BE2C (cell line): ENCODE data around the gene ETFB.

Experiments used
- DNase-seq: peaks from one replicate; pipeline ENCODE4 v3.0.0-alpha.2; 2020
- H3K27me3 ChIP-seq: fragments of 250-450 bp; sonication (Bioruptor Pico); 2 replicates; pipeline ENCODE4 v1.5.1; 2020; ENCODE audit warnings: mild to moderate bottlenecking
- H3K36me3 ChIP-seq: fragments of 250-450 bp; sonication (Bioruptor Pico); 2 replicates; pipeline ENCODE4 v1.5.1; 2020; ENCODE audit warnings: mild to moderate bottlenecking
- H3K4me1 ChIP-seq: fragments of 250-450 bp; sonication (Bioruptor Pico); 2 replicates; pipeline ENCODE4 v1.5.1; 2020
- H3K4me3 ChIP-seq: 2 replicates; pipeline ENCODE4 v1.5.1; 2011; ENCODE audit warnings: low read depth, low read length
- H3K9me3 ChIP-seq: fragments of 250-450 bp; sonication (Bioruptor Pico); 2 replicates; pipeline ENCODE4 v1.5.1; 2020
- TF ChIP-seq, protein P1 (sequence below): IDR thresholded peaks from 2 replicates; pipeline ENCODE4 v1.5.1; 2012; ENCODE audit warnings: mild to moderate bottlenecking, low read depth, low read length

The ETFB gene

GRCh38 chr19:51341066-51341465, 25.1 kb downstream of the ETFB start:
- Histone ChIP-seq H3K4me3 (no peak overlapping the region), H3K27me3 (peaks cover 10% of the 10 kb centered on the region), H3K36me3 (no peaks in the 10 kb centered on the region), H3K9me3 (no peaks in the 10 kb centered on the region), H3K4me1 (no peaks in the 10 kb centered on the region; the same call in 1 of the 2 replicates)
- TF ChIP-seq, protein P1, sequence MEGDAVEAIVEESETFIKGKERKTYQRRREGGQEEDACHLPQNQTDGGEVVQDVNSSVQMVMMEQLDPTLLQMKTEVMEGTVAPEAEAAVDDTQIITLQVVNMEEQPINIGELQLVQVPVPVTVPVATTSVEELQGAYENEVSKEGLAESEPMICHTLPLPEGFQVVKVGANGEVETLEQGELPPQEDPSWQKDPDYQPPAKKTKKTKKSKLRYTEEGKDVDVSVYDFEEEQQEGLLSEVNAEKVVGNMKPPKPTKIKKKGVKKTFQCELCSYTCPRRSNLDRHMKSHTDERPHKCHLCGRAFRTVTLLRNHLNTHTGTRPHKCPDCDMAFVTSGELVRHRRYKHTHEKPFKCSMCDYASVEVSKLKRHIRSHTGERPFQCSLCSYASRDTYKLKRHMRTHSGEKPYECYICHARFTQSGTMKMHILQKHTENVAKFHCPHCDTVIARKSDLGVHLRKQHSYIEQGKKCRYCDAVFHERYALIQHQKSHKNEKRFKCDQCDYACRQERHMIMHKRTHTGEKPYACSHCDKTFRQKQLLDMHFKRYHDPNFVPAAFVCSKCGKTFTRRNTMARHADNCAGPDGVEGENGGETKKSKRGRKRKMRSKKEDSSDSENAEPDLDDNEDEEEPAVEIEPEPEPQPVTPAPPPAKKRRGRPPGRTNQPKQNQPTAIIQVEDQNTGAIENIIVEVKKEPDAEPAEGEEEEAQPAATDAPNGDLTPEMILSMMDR, result no peak
- no peak for DNase-seq

DNA sequence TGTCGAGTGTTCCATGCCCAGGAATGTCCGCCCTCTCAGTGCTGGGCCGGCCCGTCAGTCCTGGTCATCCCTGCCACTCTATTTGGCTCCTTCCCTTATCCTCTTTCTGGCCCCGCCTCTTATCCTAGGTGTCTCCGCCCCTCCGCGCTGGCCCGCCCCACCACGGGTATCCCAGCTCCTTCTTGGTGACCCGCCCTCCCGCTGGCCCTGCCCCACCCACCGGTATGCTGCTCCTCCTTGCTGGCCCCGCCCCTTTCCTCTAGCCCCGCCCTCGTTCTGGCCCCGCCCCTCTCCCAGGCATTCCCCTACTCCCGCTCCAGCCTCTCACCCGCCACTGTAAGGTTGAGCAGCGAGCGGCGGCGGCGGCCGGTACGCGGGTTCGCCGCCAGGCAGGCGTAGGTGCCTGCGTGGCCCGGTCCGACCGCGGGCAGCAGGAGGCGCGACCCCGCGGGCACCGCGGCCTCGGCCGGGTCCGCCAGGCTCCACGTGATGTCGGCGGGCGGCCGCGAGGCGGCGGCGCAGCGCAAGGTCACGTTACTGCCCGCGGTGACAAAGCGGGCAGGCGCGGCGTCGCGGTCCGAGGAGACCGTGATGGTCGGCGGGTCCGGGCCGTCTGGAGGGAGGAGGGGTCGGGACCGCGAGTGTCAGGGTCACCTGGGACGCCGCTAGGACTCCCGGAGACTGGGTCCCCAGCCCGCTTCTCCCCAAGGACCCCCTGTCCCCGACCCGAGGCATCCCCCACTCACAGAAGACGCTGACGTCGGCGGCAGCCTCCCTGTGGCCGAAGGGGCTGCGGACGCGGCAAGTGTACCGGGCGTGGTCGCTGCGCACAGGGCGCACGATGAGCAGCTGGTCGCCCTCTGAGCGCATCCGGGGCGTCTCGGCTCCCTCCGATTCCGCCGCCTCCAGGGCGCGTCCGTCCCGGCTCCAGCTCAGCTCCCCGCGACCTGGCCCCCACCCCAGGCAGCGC, 26.2 kb downstream of the ETFB start:
- Histone ChIP-seq H3K4me3 (peak overlapping the region; percentile 66), H3K36me3 (no peaks in the 10 kb centered on the region), H3K27me3 (peaks cover 10% of the 10 kb centered on the region), H3K4me1 (no peaks in the 10 kb centered on the region; the same call in 1 of the 2 replicates), H3K9me3 (no peaks in the 10 kb centered on the region)
- peak; percentile 99 for DNase-seq
- TF ChIP-seq, protein P1, result no peak

GRCh38 chr19:51339313-51339686, 26.9 kb downstream of the ETFB start:
- no peaks in the 10 kb centered on the region; the same call in 1 of the 2 replicates for H3K9me3 ChIP-seq
- TF ChIP-seq, protein P1, result no peak
- H3K27me3 ChIP-seq, result peaks cover 10% of the 10 kb centered on the region
- H3K4me3 ChIP-seq, result peak overlapping the region; percentile 66
- no peak for DNase-seq
- no peaks in the 10 kb centered on the region; the same call in 1 of the 2 replicates for H3K4me1 ChIP-seq
- no peaks in the 10 kb centered on the region for H3K36me3 ChIP-seq

- TF ChIP-seq, protein P1, result peak; percentile 78
- H3K4me1 ChIP-seq, result no peaks in the 10 kb centered on the region; the same call in 1 of the 2 replicates
- H3K36me3 ChIP-seq, result no peaks in the 10 kb centered on the region
- peak overlapping the region; percentile 66 for H3K4me3 ChIP-seq
- peak; percentile 92 for DNase-seq
- H3K9me3 ChIP-seq, result no peaks in the 10 kb centered on the region; the same call in 1 of the 2 replicates
- H3K27me3 ChIP-seq, result peaks cover 10% of the 10 kb centered on the region
These were observed 27.4 kb downstream of the ETFB start for GRCh38 chr19:51338563-51339312.

GRCh38 chr19:51337861-51338562, 28.2 kb downstream of the ETFB start:
- Histone ChIP-seq H3K27me3 (peaks cover 10% of the 10 kb centered on the region), H3K4me3 (no peak overlapping the region), H3K4me1 (no peaks in the 10 kb centered on the region), H3K9me3 (no peaks in the 10 kb centered on the region; the same call in 1 of the 2 replicates), H3K36me3 (no peaks in the 10 kb centered on the region)
- TF ChIP-seq, protein P1, result no peak
- no peak for DNase-seq
